NOMO-1 (cell line): ENCODE data around the gene CLRN3.

Source experiments
- DNase-seq, 2 experiments: peaks; one replicate each; lab custom pipeline; 2025; ENCODE audit not compliant: unreplicated experiment in 2 of 2; lab: John Stamatoyannopoulos, UW

Gene CLRN3

GRCh38 chr10:127877116-127877515 lies 15.6 kb downstream of the CLRN3 start:
- no peak for DNase-seq

GRCh38 chr10:127875916-127876315 lies 16.8 kb downstream of the CLRN3 start:
- DNase-seq: no peak

DNA sequence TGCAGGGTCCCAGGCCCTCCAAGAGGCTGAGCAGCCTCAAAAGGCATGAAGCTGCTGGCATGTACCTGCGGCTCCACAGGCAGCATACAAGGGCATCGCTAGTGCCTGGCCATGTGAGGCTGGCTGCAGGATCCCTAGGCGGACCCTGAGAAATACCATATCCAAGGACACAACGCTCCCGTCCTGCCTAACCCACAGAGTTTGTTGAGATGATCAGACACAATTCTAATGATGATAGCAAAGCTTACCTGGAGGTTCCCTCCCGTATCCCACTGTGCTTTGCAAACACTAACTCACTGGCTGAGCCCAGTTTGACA lies 17.3 kb downstream of the CLRN3 start:
- no peak for DNase-seq

DNA sequence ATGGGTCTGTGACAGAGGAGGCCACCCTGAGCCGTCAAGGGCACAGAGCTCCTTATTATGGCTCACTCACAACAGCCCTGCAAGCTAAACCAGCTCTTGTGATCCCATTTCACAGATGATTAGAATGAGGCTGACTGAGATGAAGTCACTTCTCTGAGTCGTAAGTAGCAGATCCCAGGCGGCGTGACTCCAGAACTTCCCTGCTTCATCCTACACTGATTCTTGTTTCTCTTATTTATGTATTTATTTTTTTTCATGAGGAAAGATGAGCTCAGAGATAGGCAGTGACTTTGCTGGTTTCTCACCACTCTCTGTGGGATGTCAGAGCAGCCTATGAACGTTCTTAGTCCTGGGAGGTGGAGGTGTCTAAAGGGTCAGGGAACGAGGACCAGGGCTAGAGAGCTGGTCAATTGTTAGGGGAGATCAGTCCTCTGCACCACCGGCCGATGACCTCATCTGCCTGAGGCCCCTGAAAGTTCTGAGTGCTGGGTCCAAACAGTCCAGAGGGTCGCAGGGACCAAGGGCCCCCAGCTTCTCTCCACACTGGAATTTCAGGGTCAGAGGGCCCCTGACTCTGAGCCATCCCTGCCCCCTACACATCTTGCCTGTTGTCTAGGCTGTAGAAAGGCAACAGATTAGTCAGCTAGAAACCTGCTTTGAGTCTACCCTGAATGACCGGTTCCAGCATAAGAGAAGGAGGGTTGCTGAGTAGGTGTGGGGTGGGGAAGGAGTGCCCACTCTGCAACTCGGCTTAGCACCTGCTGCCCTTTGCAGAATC lies 17.9 kb downstream of the CLRN3 start:
- no peak for DNase-seq

DNA sequence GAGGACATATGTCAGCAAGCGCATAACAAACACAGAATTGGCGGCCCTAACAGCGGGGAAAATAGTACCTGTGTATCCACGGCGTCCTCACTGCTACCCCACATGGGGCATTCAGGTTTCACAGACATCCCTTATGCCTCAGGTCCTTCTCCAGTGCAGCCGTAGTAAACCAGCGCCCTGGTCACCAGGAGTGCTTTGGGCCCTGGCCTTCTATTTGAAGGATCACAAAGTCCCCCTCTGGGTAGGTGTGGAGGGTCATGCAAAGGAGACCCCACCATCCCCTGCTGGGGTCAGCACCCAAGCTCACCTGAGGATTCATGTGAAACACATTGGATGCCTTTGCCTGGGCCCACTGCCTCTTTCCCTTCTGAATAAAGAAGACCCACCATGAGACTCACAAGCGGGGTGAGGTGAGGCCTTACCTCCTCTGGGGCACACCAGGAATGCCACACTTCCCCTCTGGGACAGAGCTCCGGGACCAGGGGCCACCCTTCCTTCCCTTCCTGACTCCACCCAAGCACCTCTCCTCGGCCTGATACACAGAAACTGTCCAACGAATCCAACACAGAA lies 18.8 kb downstream of the CLRN3 start:
- DNase-seq: no peak

- peak; percentile 44 to 50 for DNase-seq
Measured at GRCh38 chr10:127872871-127873600, 19.7 kb downstream of the CLRN3 start.

DNA sequence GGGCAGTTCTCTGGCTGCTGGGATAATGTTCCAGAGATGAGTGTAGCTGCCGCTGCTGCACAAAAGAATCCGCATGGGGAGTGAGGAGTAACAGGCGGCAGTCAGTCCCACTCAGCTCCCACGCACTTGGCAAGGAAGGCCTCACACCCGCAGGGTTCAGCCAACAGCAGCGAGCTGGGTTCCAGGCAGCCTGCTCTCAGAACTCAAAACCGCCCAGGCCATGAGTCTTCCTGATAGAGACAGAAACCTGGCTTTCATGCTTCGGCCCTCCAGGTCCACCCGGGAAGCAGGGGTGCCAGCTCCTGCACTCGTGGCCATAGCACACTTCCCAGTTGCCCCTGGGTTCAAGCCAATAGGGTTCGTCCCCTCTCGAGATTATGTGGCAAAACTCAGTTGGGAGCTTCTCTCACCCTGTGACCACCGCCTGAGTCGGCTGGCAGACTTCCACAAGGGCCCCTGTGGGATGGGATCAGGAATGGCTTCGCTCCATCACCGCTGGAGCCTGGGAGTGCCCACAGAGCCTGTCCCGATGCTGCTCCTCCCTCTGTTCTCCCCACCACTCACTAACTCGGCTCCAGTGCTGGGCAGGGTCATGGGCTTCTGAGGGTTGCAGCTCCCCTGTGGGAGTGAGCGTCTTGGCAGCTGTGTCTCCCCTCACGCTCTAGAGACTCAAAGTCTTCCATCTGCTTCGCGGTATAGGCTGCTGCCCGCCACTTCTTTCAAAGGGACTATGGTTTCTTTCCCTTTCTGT lies 20.6 kb downstream of the CLRN3 start:
- no peak for DNase-seq

- DNase-seq: no peak
Measured at GRCh38 chr10:127871631-127872010, 21.1 kb downstream of the CLRN3 start.

DNA sequence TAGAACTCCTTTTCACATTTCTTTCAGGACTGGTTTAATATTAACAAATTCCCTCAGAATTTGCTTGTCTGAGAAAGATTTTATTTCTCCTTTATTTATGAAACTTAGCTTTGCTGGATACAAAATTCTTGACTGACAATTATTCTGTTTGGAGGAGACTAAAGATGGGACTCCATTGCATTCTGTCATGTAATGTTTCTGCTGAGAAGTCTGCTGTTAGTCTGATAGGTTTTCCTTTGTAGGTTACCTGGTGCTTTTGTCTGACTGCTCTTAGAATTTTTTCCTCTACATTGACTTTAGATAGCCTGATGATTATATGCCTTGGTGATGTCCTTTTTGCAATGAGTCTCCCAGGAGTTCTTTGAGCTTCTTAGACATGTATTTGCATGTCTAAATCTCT lies 23.4 kb downstream of the CLRN3 start:
- no peak for DNase-seq

- DNase-seq: no peak
Measured at GRCh38 chr10:127867805-127868204, 24.9 kb downstream of the CLRN3 start.

- no peak for DNase-seq
Measured at GRCh38 chr10:127866276-127867013, 26.3 kb downstream of the CLRN3 start.

DNA sequence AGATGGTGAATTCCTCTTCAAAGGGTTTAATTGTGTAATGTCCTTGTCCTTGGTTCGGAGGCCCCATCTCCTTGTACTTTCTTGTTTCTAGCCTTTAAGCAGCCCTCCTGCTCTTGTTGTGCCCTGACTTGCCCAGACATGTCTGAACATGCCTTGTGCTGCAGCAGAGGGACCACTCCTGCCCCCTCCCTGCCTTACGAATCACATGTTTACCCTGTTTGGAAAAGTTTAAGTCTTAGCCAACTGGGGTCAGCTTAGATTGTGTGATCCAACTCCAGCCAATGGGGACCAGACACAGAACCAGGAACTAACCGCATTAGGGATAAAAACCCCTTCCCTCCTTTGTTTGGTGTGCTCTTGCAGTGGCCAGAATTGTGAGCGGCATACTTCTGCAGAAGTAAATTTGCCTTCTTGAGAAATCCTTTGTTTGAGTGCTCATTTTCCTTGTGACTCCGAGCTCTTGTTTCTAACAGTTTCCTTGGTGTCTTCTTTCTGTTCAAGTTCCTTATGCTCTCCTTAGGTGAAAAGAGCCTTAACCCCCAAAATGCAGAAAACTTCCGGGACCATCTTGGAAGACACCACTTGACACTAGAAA lies 29.4 kb downstream of the CLRN3 start:
- DNase-seq: no peak

- DNase-seq: no peak
Measured at GRCh38 chr10:127860592-127860991, 32.1 kb downstream of the CLRN3 start.

DNA sequence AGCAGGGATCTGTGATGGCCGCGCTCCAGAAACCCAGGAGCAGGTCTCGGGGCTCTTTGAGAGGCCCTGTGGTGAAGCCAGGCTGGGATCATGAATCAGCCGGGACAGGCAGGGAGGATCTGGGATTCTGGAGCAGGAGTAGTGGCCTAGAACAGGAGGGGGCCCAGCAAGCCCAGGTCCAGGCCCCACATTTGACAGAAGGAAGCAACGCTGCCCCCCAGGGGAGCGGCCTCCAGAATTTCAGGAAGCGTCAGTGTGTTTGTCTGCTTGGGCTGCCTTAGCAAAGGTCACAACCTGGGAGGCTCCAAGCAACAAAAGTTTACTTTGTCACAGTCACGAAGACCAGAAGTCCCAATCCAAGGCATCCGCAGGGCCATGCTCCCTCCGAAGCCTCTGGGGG lies 36.8 kb downstream of the CLRN3 start:
- no peak for DNase-seq

DNA sequence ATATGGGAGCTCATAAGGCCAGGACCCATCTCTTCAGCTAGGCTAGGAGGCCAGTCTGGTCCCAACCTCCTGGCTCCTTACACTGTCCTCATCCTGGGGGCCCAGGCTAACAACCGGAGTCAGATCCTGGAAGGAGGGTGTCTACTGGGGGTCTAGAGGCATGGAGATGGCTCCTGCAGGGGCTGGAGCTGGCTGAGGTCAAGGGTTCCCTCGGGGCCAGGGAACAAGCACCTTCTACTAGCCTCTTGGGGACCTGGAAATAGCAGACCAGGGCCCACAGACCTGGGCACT lies 37.2 kb downstream of the CLRN3 start:
- DNase-seq: no peak

- peak; percentile 59 to 61 for DNase-seq
Measured at GRCh38 chr10:127854769-127855590, 37.8 kb downstream of the CLRN3 start.

- DNase-seq: peak; percentile 54 to 66
Measured at GRCh38 chr10:127853868-127854768, 38.6 kb downstream of the CLRN3 start.

DNA sequence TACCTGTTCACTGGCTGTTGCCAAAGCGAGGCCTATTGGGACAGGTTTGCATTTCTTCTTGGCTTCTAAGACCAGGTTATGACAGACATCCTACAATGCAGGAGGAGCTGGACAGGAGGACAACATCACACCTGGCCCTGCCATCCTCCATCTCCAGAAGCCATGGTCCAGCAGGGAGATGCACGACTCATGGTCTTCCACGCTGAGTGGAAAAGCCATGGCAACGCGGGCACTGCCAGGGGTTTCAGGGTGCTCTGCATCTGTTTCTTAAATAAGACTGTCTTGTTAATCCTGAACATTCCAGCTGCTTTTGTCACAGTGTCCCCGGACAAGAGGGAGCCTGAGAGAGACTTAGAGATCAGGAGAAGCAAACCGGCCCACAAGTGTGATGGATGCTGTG lies 40.3 kb downstream of the CLRN3 start:
- no peak for DNase-seq
